Smooth muscle cell (in vitro differentiated cells): ENCODE data around the gene MOAP1. TPM values are rescaled to one million over a fixed set of nuclear protein-coding genes. Genes with fewer than 3 reads are reported as not detected.
"Not testable (repeated sequence)": the region's sequence is repeated elsewhere in the genome, so short reads cannot be mapped to it uniquely, and the experiment has no call there.

ENCODE experiments used
- DNase-seq: peaks from one replicate; lab custom pipeline; 2025; ENCODE audit not compliant: unreplicated experiment; lab: John Stamatoyannopoulos, UW
- H2AFZ ChIP-seq: fragments of 200-600 bp; sonication (generic); 2 replicates; pipeline ENCODE4 v1.6.0; 2016; ENCODE audit warnings: antibody characterized with exemption, low read depth, mild to moderate bottlenecking
- H3F3A ChIP-seq: fragments of 200-600 bp; sonication (generic); 2 replicates; pipeline ENCODE4 v1.6.0; 2017; ENCODE audit warnings: antibody characterized with exemption, low read depth
- H3K27ac ChIP-seq: fragments of 200-600 bp; sonication (generic); 2 replicates; pipeline ENCODE4 v1.5.1; 2016; ENCODE audit warnings: low read depth, mild to moderate bottlenecking
- H3K27me3 ChIP-seq: fragments of 200-600 bp; sonication (generic); 2 replicates; pipeline ENCODE4 v1.6.1; 2016; ENCODE audit warnings: low read depth, mild to moderate bottlenecking
- H3K36me3 ChIP-seq: fragments of 200-600 bp; sonication (generic); 2 replicates; pipeline ENCODE4 v1.5.1; 2016; ENCODE audit warnings: low read depth
- H3K4me1 ChIP-seq: fragments of 200-600 bp; sonication (generic); 2 replicates; pipeline ENCODE4 v1.5.1; 2016; ENCODE audit warnings: low read depth
- H3K4me2 ChIP-seq: fragments of 200-600 bp; sonication (generic); 2 replicates; pipeline ENCODE4 v1.6.0; 2016; ENCODE audit warnings: mild to moderate bottlenecking
- H3K4me3 ChIP-seq: fragments of 200-600 bp; sonication (generic); 2 replicates; pipeline ENCODE4 v1.5.1; 2016; ENCODE audit warnings: mild to moderate bottlenecking
- H3K79me2 ChIP-seq: fragments of 200-600 bp; sonication (generic); 2 replicates; pipeline ENCODE4 v1.6.0; 2016; ENCODE audit warnings: low read depth, mild to moderate bottlenecking
- H3K9ac ChIP-seq: fragments of 200-600 bp; sonication (generic); 2 replicates; pipeline ENCODE4 v1.6.0; 2016; ENCODE audit warnings: low read depth
- H3K9me3 ChIP-seq: fragments of 200-600 bp; sonication (generic); replicated peaks from 2 replicates; pipeline ENCODE4 v1.5.1; 2016; ENCODE audit warnings: low read depth
- H4K20me1 ChIP-seq: fragments of 200-600 bp; sonication (generic); 2 replicates; pipeline ENCODE4 v1.6.0; 2016; ENCODE audit warnings: low read depth
- WGBS: methylation state at CpG from one replicate; pipeline ENCODE4 v1.1.7; 2016; ENCODE audit warnings: low lambda C conversion rate; 5-methylcytosine and 5-hydroxymethylcytosine counted together
- polyA plus RNA-seq: library from polyadenylated mRNA; unstranded; fragments of >200 nt; fragmentation: Nextera tagmentation; extraction: Ambion mirVana; gene quantifications from 2 replicates; pipeline ENCODE4 v1.2.1, GENCODE V29; 2016
- total RNA-seq: library from RNA; depleted of rRNA; stranded (reverse); fragments of >200 nt; gene quantifications from 2 replicates; pipeline ENCODE4 v1.2.3, GENCODE V29; 2014
- TF ChIP-seq, protein P1 (sequence below): fragments of 200-600 bp; sonication (generic); IDR thresholded peaks from 2 replicates; pipeline ENCODE4 v1.5.1; 2017; ENCODE audit warnings: borderline replicate concordance, mild to moderate bottlenecking, antibody characterized with exemption; ENCODE audit not compliant: insufficient read depth, poor library complexity, severe bottlenecking

MOAP1 gene
- total and polyA plus RNA-seq, 2 experiments from 2014 or later: 6.9 to 7.7 TPM

DNA sequence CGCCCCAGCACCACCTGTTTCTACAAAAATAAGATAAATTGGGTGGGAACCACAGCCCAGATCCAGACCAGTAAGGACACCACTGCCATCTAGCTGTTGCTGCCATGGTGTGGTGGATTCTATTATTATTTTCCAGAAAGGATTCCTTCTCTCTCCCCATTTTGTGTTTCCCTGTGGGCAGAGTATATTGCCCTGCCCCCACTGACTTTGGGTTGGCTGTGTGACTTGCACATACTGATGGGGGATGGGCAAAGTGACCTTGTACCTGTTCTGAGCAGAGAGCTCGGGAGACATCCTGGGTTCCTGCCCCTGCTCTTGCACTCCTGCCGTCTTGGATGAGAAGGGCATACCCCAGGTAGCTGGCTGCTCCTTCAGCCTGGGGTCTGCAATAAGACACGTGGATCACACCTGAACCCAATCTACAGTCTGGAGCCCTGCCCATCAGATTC, 24.3 kb downstream of the MOAP1 start:
- H3K27me3 ChIP-seq: no peaks in the 10 kb centered on the region
- no peaks in the 10 kb centered on the region for H3K36me3 ChIP-seq
- no peak overlapping the region for H3K4me2 ChIP-seq
- no peak overlapping the region for H2AFZ ChIP-seq
- H3K27ac ChIP-seq: no peak overlapping the region
- no peaks in the 10 kb centered on the region for H3K9me3 ChIP-seq
- no peaks in the 10 kb centered on the region for H3K79me2 ChIP-seq
- DNase-seq: no peak
- TF ChIP-seq, protein P1, sequence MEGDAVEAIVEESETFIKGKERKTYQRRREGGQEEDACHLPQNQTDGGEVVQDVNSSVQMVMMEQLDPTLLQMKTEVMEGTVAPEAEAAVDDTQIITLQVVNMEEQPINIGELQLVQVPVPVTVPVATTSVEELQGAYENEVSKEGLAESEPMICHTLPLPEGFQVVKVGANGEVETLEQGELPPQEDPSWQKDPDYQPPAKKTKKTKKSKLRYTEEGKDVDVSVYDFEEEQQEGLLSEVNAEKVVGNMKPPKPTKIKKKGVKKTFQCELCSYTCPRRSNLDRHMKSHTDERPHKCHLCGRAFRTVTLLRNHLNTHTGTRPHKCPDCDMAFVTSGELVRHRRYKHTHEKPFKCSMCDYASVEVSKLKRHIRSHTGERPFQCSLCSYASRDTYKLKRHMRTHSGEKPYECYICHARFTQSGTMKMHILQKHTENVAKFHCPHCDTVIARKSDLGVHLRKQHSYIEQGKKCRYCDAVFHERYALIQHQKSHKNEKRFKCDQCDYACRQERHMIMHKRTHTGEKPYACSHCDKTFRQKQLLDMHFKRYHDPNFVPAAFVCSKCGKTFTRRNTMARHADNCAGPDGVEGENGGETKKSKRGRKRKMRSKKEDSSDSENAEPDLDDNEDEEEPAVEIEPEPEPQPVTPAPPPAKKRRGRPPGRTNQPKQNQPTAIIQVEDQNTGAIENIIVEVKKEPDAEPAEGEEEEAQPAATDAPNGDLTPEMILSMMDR: peak; percentile 25
- no peak overlapping the region for H3K9ac ChIP-seq
- H4K20me1 ChIP-seq: no peaks in the 10 kb centered on the region
- H3K4me3 ChIP-seq: no peak overlapping the region
- H3F3A ChIP-seq: no peaks in the 10 kb centered on the region
- 48% methylated on average over 4 of the region's 4 CpGs for WGBS
- no peaks in the 10 kb centered on the region for H3K4me1 ChIP-seq

DNA sequence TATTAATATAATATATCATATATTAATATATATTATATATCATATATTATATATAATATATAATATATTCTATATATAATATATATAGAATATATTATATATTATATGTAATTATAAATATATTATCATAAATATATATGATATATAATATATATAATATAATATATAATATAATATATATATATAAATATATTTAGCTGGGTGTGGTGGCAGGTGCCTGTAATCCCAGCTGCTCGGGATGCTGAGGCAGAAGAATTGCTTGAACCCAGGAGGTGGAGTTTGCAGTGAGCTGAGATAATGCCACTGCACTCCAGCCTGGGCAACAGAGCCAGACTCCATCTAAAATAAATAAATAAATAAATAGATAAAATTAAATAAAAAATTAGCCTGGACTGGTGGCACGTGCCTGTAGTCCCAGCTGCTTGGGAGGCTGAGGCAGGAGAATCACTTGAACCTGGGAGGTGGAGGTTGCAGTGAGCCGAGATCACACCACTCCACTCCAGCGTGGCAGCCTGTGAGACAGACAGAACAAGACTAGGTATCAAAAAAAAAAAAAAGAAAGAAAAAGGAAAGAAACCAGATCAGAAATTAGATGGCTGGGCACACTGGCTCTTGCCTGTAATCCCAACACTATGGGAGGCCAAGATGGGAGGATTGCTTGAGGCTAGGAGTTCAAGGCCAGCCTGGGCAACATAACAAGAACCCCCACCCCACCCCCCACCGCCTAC, 24.9 kb downstream of the MOAP1 start:
- H3K4me3 ChIP-seq, H3K9me3 ChIP-seq, H3K36me3 ChIP-seq, H3K27ac ChIP-seq, H3K79me2 ChIP-seq, H3F3A ChIP-seq, H2AFZ ChIP-seq, H3K4me2 ChIP-seq, H4K20me1 ChIP-seq, H3K4me1 ChIP-seq, H3K9ac ChIP-seq, DNase-seq, H3K27me3 ChIP-seq: not testable (repeated sequence)
- WGBS: 61% methylated on average over 5 of the region's 5 CpGs

DNA sequence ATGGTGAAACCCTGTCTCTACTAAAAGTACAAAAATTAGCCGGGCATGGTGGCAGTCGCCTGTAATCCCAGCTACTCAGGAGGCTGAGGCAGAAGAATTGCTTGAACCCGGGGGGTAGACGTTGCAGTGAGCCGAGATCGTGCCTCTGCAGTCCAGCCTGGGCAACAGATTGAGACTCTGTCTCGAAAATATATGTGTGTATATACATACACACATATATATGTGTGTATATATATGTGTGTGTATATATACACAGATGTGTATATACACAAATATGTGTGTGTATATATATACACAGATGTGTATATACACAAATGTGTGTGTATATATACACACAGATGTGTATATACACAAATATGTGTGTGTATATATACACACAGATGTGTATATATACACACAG, 26.3 kb downstream of the MOAP1 start:
- not testable (repeated sequence) for H3K9me3 ChIP-seq, H3K4me3 ChIP-seq, H2AFZ ChIP-seq, H3K79me2 ChIP-seq, H3K27ac ChIP-seq, H3K4me2 ChIP-seq, DNase-seq, H3K9ac ChIP-seq, H3K4me1 ChIP-seq, H3K27me3 ChIP-seq, H4K20me1 ChIP-seq, H3F3A ChIP-seq, H3K36me3 ChIP-seq
- WGBS: 97% methylated on average over 7 of the region's 7 CpGs

DNA sequence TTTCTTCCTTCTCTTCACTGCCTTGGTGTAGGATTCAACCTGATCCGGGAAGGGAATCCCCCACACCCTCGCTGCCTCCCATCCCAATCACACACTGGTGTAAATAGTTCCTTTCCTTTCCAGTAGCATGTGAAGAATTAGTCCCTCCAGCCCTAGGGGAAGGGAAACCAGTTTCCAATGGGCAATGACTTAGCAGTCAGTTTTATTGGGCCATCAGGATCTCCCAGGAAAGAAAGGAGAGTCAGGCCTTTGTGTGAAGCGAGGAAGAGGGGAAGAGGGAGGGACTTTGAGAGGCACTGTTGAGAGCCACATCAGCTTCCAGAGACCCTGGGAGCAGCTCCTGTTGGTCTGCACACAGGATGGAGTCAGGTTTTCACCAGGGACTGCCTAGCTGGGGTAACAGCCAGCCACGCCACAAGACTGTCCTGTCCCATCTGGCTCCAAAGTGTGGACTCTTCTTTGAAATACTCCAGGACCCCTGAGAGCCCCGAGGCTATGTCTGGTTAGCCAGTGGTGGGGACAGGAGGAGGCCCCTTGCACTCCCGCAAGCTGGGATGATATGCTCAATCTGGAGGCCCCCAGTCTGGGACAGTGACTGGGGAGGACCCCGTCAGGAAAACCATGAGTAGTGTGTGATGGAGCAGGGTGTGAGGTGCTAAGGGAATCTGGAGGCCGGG, 27.9 kb downstream of the MOAP1 start:
- Histone ChIP-seq H3K79me2 (no peaks in the 10 kb centered on the region), H3K4me3 (no peak overlapping the region), H3K9me3 (no peaks in the 10 kb centered on the region), H3K27ac (no peak overlapping the region), H3F3A (no peaks in the 10 kb centered on the region), H3K4me2 (no peak overlapping the region), H3K4me1 (no peaks in the 10 kb centered on the region), H2AFZ (no peak overlapping the region), H3K27me3 (no peaks in the 10 kb centered on the region), H3K9ac (no peak overlapping the region), H3K36me3 (no peaks in the 10 kb centered on the region), H4K20me1 (no peaks in the 10 kb centered on the region)
- DNase-seq: no peak
- 77% methylated on average over 8 of the region's 8 CpGs for WGBS
- TF ChIP-seq, protein P1: no peak
